Thyroid gland (tissue), 4 donors: ENCODE measurements around the gene CLPSL2.

Source experiments
- POLR2A ChIP-seq, 2 donors: fragments of 450-650 bp; IDR thresholded peaks; one replicate each; pipeline ENCODE4 v1.6.1; 2017; ENCODE audit warnings: antibody characterized with exemption in 2 of 2, mild to moderate bottlenecking in 2 of 2, moderate library complexity in 1 of 2
- TF ChIP-seq, protein P1 (sequence below), 6 experiments: fragments of 200-600 bp in 3 of 6; fragments of 450-650 bp in 3 of 6; sonication (generic) in 3 of 6; IDR thresholded peaks; one replicate each; pipeline ENCODE4 v1.5.1; 2016 to 2019; ENCODE audit warnings: antibody characterized with exemption in 6 of 6, mild to moderate bottlenecking in 2 of 6, inconsistent platforms in 1 of 6, moderate library complexity in 1 of 6

DNA sequence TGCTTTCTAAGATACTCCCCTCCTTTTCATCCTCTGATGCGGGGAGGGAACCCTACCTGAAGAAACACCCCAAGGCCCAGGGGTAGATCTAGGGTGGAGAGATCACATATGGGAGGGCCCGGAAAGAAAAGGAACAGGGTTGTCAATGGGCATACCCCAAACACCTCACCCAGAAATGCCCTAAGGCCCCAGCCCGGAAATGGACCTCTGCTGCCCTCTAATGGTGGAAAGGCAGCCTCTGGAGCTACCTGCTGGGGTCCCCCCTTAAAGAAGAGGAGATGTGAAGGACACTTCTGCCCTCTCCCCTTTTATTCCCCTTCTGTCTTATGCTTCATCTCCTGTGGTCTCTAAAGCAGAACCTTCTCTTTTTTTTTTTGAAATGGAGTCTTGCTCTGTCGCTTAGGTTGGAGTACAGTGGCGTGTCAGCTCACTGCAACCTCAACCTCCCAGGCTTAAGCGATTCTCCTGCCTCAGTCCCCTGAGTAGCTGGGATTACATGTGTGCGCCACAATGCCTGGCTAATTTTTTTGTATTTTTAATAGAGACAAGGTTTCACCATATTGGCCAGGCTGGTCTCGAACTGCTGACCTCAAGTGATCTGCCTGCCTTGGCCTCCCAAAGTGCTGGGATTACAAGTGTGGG is 40.0 kb upstream of the CLPSL2 start:
- TF ChIP-seq, protein P1, sequence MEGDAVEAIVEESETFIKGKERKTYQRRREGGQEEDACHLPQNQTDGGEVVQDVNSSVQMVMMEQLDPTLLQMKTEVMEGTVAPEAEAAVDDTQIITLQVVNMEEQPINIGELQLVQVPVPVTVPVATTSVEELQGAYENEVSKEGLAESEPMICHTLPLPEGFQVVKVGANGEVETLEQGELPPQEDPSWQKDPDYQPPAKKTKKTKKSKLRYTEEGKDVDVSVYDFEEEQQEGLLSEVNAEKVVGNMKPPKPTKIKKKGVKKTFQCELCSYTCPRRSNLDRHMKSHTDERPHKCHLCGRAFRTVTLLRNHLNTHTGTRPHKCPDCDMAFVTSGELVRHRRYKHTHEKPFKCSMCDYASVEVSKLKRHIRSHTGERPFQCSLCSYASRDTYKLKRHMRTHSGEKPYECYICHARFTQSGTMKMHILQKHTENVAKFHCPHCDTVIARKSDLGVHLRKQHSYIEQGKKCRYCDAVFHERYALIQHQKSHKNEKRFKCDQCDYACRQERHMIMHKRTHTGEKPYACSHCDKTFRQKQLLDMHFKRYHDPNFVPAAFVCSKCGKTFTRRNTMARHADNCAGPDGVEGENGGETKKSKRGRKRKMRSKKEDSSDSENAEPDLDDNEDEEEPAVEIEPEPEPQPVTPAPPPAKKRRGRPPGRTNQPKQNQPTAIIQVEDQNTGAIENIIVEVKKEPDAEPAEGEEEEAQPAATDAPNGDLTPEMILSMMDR (IDR thresholded peaks at IDR 0.05), result peak; percentile 66 to 93 (median 86)
- TF ChIP-seq POLR2A (IDR thresholded peaks at IDR 0.05), result no peak
